Brain microvascular endothelial cell (primary cell): Measurements from ENCODE around the gene CHI3L1.
A peak's percentile ranks its signal among the peaks of the same experiment; 100 is the strongest.

Experiments used
- DNase-seq: peaks from one replicate; pipeline ENCODE4 v3.0.0-alpha.2; 2020
- H3K27ac ChIP-seq: fragments of 250-450 bp; sonication (Bioruptor Pico); 2 replicates; pipeline ENCODE4 v1.5.1; 2020; ENCODE audit warnings: mild to moderate bottlenecking, moderate library complexity
- H3K27me3 ChIP-seq: fragments of 250-450 bp; sonication (Bioruptor Pico); replicated peaks from 2 replicates; pipeline ENCODE4 v1.5.1; 2020; ENCODE audit warnings: mild to moderate bottlenecking
- H3K36me3 ChIP-seq: fragments of 250-450 bp; sonication (Bioruptor Pico); replicated peaks from 2 replicates; pipeline ENCODE4 v1.5.1; 2020; ENCODE audit warnings: mild to moderate bottlenecking
- H3K4me3 ChIP-seq: 2 replicates; pipeline ENCODE4 v1.5.1; 2011; ENCODE audit warnings: low read depth, mild to moderate bottlenecking, control low read depth, low read length, moderate library complexity
- in situ Hi-C: cut with HindIII; loops from 2 replicates; pipeline ENCODE4 v1.10.0; 2017; ENCODE audit warnings: low sequenced_read_pairs, low pct_ligation_motif_present
- TF ChIP-seq, protein P1 (sequence below): IDR thresholded peaks from 2 replicates; pipeline ENCODE4 v1.5.1; 2011; ENCODE audit warnings: low read depth, mild to moderate bottlenecking, moderate library complexity, low read length, control low read depth, inconsistent platforms; ENCODE audit errors: missing control alignments

CHI3L1 gene

DNA sequence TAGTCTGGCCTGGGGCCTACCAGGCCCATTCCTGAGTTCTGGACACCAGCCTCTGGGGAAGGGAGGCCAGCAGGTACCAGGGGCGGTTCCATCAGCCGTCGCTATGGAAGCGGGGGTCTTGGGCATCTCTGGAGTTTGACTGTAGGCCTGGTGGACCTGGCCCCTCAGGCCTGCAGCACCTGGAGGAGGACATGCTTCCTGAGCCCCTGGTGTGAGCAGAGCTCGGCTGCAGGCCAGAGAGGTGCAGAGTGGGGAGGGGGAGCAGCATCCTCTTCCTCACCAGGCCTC, 18.6 kb downstream of the CHI3L1 start:
- Histone ChIP-seq H3K27me3 (peaks cover 1% of the 10 kb centered on the region), H3K36me3 (no peaks in the 10 kb centered on the region), H3K27ac (no peak overlapping the region), H3K4me3 (no peak overlapping the region)
- TF ChIP-seq, protein P1, sequence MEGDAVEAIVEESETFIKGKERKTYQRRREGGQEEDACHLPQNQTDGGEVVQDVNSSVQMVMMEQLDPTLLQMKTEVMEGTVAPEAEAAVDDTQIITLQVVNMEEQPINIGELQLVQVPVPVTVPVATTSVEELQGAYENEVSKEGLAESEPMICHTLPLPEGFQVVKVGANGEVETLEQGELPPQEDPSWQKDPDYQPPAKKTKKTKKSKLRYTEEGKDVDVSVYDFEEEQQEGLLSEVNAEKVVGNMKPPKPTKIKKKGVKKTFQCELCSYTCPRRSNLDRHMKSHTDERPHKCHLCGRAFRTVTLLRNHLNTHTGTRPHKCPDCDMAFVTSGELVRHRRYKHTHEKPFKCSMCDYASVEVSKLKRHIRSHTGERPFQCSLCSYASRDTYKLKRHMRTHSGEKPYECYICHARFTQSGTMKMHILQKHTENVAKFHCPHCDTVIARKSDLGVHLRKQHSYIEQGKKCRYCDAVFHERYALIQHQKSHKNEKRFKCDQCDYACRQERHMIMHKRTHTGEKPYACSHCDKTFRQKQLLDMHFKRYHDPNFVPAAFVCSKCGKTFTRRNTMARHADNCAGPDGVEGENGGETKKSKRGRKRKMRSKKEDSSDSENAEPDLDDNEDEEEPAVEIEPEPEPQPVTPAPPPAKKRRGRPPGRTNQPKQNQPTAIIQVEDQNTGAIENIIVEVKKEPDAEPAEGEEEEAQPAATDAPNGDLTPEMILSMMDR, result no peak
- in situ Hi-C loops, result no loop called here
- DNase-seq, result no peak

DNA sequence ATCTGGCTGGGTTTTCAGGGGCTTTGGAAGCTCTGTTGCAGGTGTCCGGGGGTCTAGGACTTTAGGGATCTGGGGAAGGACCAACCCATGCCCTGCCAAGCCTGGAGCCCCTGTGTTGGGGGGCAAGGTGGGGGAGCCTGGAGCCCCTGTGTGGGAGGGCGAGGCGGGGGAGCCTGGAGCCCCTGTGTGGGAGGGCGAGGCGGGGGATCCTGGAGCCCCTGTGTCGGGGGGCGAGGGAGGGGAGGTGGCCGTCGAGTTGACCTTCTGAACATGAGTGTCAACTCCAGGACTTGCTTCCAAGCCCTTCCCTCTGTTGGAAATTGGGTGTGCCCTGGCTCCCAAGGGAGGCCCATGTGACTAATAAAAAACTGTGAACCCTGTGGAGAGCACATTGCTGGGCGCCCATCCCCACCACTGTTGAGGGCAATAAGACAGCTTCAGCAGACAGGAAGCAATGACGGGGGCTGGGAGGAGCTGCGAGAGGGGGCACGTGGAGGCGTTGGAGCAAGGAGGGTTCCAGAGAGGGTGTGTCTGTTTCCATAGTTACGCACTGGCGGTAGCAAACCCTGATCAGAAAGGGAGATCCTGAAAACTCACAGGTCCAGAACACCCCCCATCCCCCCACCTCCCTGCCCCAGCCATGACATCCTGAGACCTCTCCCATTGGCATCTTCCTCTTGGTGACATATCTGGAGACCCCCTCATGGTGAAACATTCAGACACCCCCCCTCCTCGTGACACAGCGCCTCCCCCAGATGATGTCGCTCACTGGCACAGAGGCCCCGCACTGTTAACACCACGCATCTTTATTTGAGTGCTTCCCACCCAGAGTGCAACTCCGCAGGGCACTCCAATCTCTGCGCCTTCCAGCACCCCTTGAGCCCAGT, 19.2 kb downstream of the CHI3L1 start:
- no peak overlapping the region for H3K27ac ChIP-seq
- peaks cover 1% of the 10 kb centered on the region for H3K27me3 ChIP-seq
- no peak overlapping the region for H3K4me3 ChIP-seq
- no peak for DNase-seq
- in situ Hi-C loops, result no loop called here
- TF ChIP-seq, protein P1, result no peak
- H3K36me3 ChIP-seq, result no peaks in the 10 kb centered on the region

DNA sequence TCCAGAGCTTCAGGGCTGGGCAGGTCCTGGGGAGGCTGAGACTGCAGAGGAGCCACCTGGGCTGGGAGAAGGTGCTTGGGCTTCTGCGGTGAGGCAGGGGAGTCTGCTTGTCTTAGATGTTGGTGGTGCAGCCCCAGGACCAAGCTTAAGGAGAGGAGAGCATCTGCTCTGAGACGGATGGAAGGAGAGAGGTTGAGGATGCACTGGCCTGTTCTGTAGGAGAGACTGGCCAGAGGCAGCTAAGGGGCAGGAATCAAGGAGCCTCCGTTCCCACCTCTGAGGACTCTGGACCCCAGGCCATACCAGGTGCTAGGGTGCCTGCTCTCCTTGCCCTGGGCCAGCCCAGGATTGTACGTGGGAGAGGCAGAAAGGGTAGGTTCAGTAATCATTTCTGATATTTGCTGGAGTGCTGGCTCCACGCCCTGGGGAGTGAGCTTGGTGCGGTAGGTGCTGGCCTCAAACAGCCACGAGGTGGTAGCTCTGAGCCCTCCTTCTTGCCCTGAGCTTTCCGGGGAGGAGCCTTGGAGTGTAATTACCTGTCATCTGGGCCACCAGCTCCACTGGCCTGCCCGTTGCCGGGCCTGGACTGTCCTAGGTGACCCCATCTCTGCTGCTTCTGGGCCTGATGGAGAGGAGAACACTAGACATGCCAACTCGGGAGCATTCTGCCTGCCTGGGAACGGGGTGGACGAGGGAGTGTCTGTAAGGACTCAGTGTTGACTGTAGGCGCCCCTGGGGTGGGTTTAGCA, 20.1 kb downstream of the CHI3L1 start:
- TF ChIP-seq, protein P1, result peak; percentile 32
- Histone ChIP-seq H3K27ac (no peak overlapping the region), H3K27me3 (peaks cover 1% of the 10 kb centered on the region), H3K4me3 (no peak overlapping the region), H3K36me3 (no peaks in the 10 kb centered on the region)
- in situ Hi-C loops, result no loop called here
- DNase-seq, result no peak

DNA sequence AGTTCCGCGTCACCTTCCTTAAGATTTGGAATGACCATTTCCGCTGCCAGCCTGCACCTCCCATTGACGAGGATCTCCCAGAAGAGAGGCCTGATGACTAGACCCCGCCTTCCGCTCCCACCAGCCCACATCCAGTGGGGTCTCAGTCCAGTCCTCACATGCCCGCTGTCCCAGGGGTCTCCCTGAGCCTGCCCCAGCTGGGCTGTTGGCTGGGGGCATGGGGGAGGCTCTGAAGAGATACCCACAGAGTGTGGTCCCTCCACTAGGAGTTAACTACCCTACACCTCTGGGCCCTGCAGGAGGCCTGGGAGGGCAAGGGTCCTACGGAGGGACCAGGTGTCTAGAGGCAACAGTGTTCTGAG, 20.7 kb downstream of the CHI3L1 start:
- DNase-seq, result no peak
- H3K27ac ChIP-seq, result no peak overlapping the region
- TF ChIP-seq, protein P1, result no peak
- H3K4me3 ChIP-seq, result no peak overlapping the region
- peaks cover 1% of the 10 kb centered on the region for H3K27me3 ChIP-seq
- no peaks in the 10 kb centered on the region for H3K36me3 ChIP-seq
- in situ Hi-C loops, result no loop called here

DNA sequence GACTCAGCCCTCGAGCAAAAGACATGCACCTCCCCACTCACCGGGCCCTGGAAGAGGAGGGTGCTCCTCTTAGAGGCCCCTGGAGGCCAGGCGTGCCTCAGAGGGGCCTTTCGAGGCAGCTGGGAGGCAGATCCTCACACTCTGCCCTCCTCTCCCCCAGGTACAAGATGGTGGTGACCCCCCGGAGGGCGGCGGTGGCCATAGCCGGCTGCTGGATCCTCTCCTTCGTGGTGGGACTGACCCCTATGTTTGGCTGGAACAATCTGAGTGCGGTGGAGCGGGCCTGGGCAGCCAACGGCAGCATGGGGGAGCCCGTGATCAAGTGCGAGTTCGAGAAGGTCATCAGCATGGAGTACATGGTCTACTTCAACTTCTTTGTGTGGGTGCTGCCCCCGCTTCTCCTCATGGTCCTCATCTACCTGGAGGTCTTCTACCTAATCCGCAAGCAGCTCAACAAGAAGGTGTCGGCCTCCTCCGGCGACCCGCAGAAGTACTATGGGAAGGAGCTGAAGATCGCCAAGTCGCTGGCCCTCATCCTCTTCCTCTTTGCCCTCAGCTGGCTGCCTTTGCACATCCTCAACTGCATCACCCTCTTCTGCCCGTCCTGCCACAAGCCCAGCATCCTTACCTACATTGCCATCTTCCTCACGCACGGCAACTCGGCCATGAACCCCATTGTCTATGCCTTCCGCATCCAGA, 21.3 kb downstream of the CHI3L1 start:
- H3K27ac ChIP-seq, result no peak overlapping the region
- peaks cover 1% of the 10 kb centered on the region for H3K27me3 ChIP-seq
- no peak overlapping the region for H3K4me3 ChIP-seq
- DNase-seq, result no peak
- in situ Hi-C loops, result no loop called here
- H3K36me3 ChIP-seq, result no peaks in the 10 kb centered on the region
- TF ChIP-seq, protein P1, result no peak
